Stimulated activated naive CD8-positive, alpha-beta T cell treated with anti-CD3 and anti-CD28 coated beads, Interleukin-15, Interleukin-2, amounts not matched to agents 100 ng/mL and 50 ng/mL, for 24 hours (primary cell): ENCODE data around the gene GORAB.

ENCODE experiments used
- H3K27ac Mint-ChIP-seq: one replicate; pipeline ENCODE4 v1.8.0; 2021; ENCODE audit warnings: mild to moderate bottlenecking, mixed read lengths
- H3K27me3 Mint-ChIP-seq: one replicate; pipeline ENCODE4 v1.8.0; 2021; ENCODE audit warnings: mixed read lengths
- H3K36me3 Mint-ChIP-seq: one replicate; pipeline ENCODE4 v1.8.0; 2021; ENCODE audit warnings: low read depth, mixed read lengths
- H3K4me1 Mint-ChIP-seq: one replicate; pipeline ENCODE4 v1.8.0; 2021; ENCODE audit warnings: low read depth, mixed read lengths
- H3K4me3 Mint-ChIP-seq: one replicate; pipeline ENCODE4 v1.8.0; 2021; ENCODE audit warnings: mild to moderate bottlenecking, mixed read lengths
- H3K9me3 Mint-ChIP-seq: one replicate; pipeline ENCODE4 v1.8.0; 2021; ENCODE audit warnings: mixed read lengths

The GORAB gene

GRCh38 chr1:170559166-170559565 is 27.2 kb downstream of the GORAB start:
- Mint-ChIP-seq H3K36me3 (peaks cover 11% of the 10 kb centered on the region), H3K4me3 (no peak overlapping the region), H3K27ac (no peak overlapping the region), H3K27me3 (no peaks in the 10 kb centered on the region), H3K4me1 (peaks cover 14% of the 10 kb centered on the region), H3K9me3 (peaks cover 15% of the 10 kb centered on the region)

- H3K4me3 Mint-ChIP-seq, result no peak overlapping the region
- H3K9me3 Mint-ChIP-seq, result peaks cover 15% of the 10 kb centered on the region
- H3K36me3 Mint-ChIP-seq, result peaks cover 4% of the 10 kb centered on the region
- H3K4me1 Mint-ChIP-seq, result peaks cover 14% of the 10 kb centered on the region
- peaks cover 7% of the 10 kb centered on the region for H3K27me3 Mint-ChIP-seq
- H3K27ac Mint-ChIP-seq, result no peak overlapping the region
Measured at GRCh38 chr1:170560681-170561285, 28.8 kb downstream of the GORAB start.

- H3K27me3 Mint-ChIP-seq, result peaks cover 10% of the 10 kb centered on the region
- peaks cover 15% of the 10 kb centered on the region for H3K9me3 Mint-ChIP-seq
- H3K4me3 Mint-ChIP-seq, result no peak overlapping the region
- H3K4me1 Mint-ChIP-seq, result peaks cover 14% of the 10 kb centered on the region
- H3K27ac Mint-ChIP-seq, result no peak overlapping the region
- H3K36me3 Mint-ChIP-seq, result peaks cover 4% of the 10 kb centered on the region
Measured at GRCh38 chr1:170562646-170563338, 30.8 kb downstream of the GORAB start.

GRCh38 chr1:170567214-170567613 is 35.2 kb downstream of the GORAB start:
- H3K4me1 Mint-ChIP-seq, result peaks cover 14% of the 10 kb centered on the region
- no peaks in the 10 kb centered on the region for H3K36me3 Mint-ChIP-seq
- peaks cover 23% of the 10 kb centered on the region for H3K27me3 Mint-ChIP-seq
- no peak overlapping the region for H3K4me3 Mint-ChIP-seq
- H3K9me3 Mint-ChIP-seq, result peaks cover 12% of the 10 kb centered on the region
- H3K27ac Mint-ChIP-seq, result no peak overlapping the region

- Mint-ChIP-seq H3K4me3 (no peak overlapping the region), H3K4me1 (peaks cover 4% of the 10 kb centered on the region), H3K36me3 (no peaks in the 10 kb centered on the region), H3K27ac (no peak overlapping the region), H3K27me3 (peaks cover 26% of the 10 kb centered on the region), H3K9me3 (peaks cover 12% of the 10 kb centered on the region)
Measured at GRCh38 chr1:170568197-170568596, 36.2 kb downstream of the GORAB start.

- peaks cover 35% of the 10 kb centered on the region for H3K27me3 Mint-ChIP-seq
- H3K27ac Mint-ChIP-seq, result no peak overlapping the region
- H3K36me3 Mint-ChIP-seq, result no peaks in the 10 kb centered on the region
- H3K4me1 Mint-ChIP-seq, result no peaks in the 10 kb centered on the region
- peaks cover 2% of the 10 kb centered on the region for H3K9me3 Mint-ChIP-seq
- no peak overlapping the region for H3K4me3 Mint-ChIP-seq
Measured at GRCh38 chr1:170576980-170577379, 45.0 kb downstream of the GORAB start.

GRCh38 chr1:170578359-170578758 is 46.4 kb downstream of the GORAB start:
- no peak overlapping the region for H3K27ac Mint-ChIP-seq
- H3K4me3 Mint-ChIP-seq, result no peak overlapping the region
- H3K27me3 Mint-ChIP-seq, result peaks cover 31% of the 10 kb centered on the region
- H3K9me3 Mint-ChIP-seq, result no peaks in the 10 kb centered on the region
- H3K36me3 Mint-ChIP-seq, result no peaks in the 10 kb centered on the region
- no peaks in the 10 kb centered on the region for H3K4me1 Mint-ChIP-seq

- Mint-ChIP-seq H3K27me3 (peaks cover 41% of the 10 kb centered on the region), H3K36me3 (no peaks in the 10 kb centered on the region)
Measured at GRCh38 chr1:170580636-170581440, 48.9 kb downstream of the GORAB start.

GRCh38 chr1:170583186-170583585 is 51.2 kb downstream of the GORAB start:
- H3K9me3 Mint-ChIP-seq, result no peaks in the 10 kb centered on the region
- no peak overlapping the region for H3K27ac Mint-ChIP-seq
- no peak overlapping the region for H3K4me3 Mint-ChIP-seq
- H3K36me3 Mint-ChIP-seq, result no peaks in the 10 kb centered on the region
- no peaks in the 10 kb centered on the region for H3K4me1 Mint-ChIP-seq
- H3K27me3 Mint-ChIP-seq, result peaks cover 46% of the 10 kb centered on the region

More at GRCh38 chr1:170580636-170581440, 48.9 kb downstream of the GORAB start:
- Mint-ChIP-seq H3K4me1 (no peaks in the 10 kb centered on the region), H3K4me3 (no peak overlapping the region), H3K9me3 (no peaks in the 10 kb centered on the region), H3K27ac (no peak overlapping the region)

GRCh38 chr1:170586321-170587252 is 54.6 kb downstream of the GORAB start:
- no peaks in the 10 kb centered on the region for H3K36me3 Mint-ChIP-seq
- H3K9me3 Mint-ChIP-seq, result no peaks in the 10 kb centered on the region
- H3K4me3 Mint-ChIP-seq, result no peak overlapping the region
- H3K27ac Mint-ChIP-seq, result no peak overlapping the region
- peaks cover 57% of the 10 kb centered on the region for H3K27me3 Mint-ChIP-seq
- no peaks in the 10 kb centered on the region for H3K4me1 Mint-ChIP-seq

- peaks cover 62% of the 10 kb centered on the region for H3K27me3 Mint-ChIP-seq
- no peak overlapping the region for H3K27ac Mint-ChIP-seq
- no peaks in the 10 kb centered on the region for H3K9me3 Mint-ChIP-seq
- H3K36me3 Mint-ChIP-seq, result no peaks in the 10 kb centered on the region
- H3K4me1 Mint-ChIP-seq, result no peaks in the 10 kb centered on the region
- H3K4me3 Mint-ChIP-seq, result no peak overlapping the region
Measured at GRCh38 chr1:170587253-170587593, 55.3 kb downstream of the GORAB start.

- Mint-ChIP-seq H3K27ac (no peak overlapping the region), H3K4me1 (no peaks in the 10 kb centered on the region)
Measured at GRCh38 chr1:170590921-170591705, 59.1 kb downstream of the GORAB start.

GRCh38 chr1:170592591-170593111 is 60.7 kb downstream of the GORAB start:
- peaks cover 53% of the 10 kb centered on the region for H3K27me3 Mint-ChIP-seq
- peaks cover 10% of the 10 kb centered on the region for H3K9me3 Mint-ChIP-seq
- H3K4me1 Mint-ChIP-seq, result no peaks in the 10 kb centered on the region
- H3K27ac Mint-ChIP-seq, result no peak overlapping the region
- no peak overlapping the region for H3K4me3 Mint-ChIP-seq
- H3K36me3 Mint-ChIP-seq, result no peaks in the 10 kb centered on the region

More at GRCh38 chr1:170590921-170591705, 59.1 kb downstream of the GORAB start:
- Mint-ChIP-seq H3K27me3 (peaks cover 62% of the 10 kb centered on the region), H3K36me3 (no peaks in the 10 kb centered on the region), H3K4me3 (no peak overlapping the region), H3K9me3 (peaks cover 4% of the 10 kb centered on the region)
